Chondrocyte (in vitro differentiated cells): ENCODE data around the gene SENP1. TPM values are rescaled to one million over a fixed set of nuclear protein-coding genes. Genes with fewer than 3 reads are reported as not detected.

Experiments used
- DNase-seq: peaks from one replicate; pipeline ENCODE4 v3.0.0; 2021; ENCODE audit warnings: mixed read lengths, low spot score
- H3K27ac Mint-ChIP-seq: one replicate; pipeline ENCODE4 v1.8.0; 2021; ENCODE audit warnings: mild to moderate bottlenecking, moderate library complexity, mixed read lengths; ENCODE audit not compliant: unreplicated experiment
- H3K27me3 Mint-ChIP-seq: 2 replicates; pipeline ENCODE4 v1.8.0; 2021; ENCODE audit warnings: low read depth, mixed read lengths
- H3K36me3 Mint-ChIP-seq: 2 replicates; pipeline ENCODE4 v1.8.0; 2021; ENCODE audit warnings: low read depth, mixed read lengths
- H3K4me1 Mint-ChIP-seq: 2 replicates; pipeline ENCODE4 v1.8.0; 2021; ENCODE audit warnings: low read depth, mild to moderate bottlenecking, mixed read lengths
- H3K4me3 Mint-ChIP-seq: one replicate; pipeline ENCODE4 v1.8.0; 2021; ENCODE audit warnings: mild to moderate bottlenecking, moderate library complexity, mixed read lengths; ENCODE audit not compliant: unreplicated experiment
- H3K9me3 Mint-ChIP-seq: 2 replicates; pipeline ENCODE4 v1.8.0; 2021; ENCODE audit warnings: low read depth, mixed read lengths
- total RNA-seq: library from RNA; stranded (reverse); gene quantifications from 3 replicates; pipeline ENCODE4 v1.2.1, GENCODE V29; 2021
- TF ChIP-seq, protein P1 (sequence below): fragments of 200-600 bp; sonication (generic); IDR thresholded peaks from 2 replicates; pipeline ENCODE4 v1.5.0; 2021; ENCODE audit warnings: antibody characterized with exemption, mild to moderate bottlenecking, moderate library complexity

The SENP1 gene
- total RNA-seq, 1 donor from 2014 or later: 19.7 TPM

DNA sequence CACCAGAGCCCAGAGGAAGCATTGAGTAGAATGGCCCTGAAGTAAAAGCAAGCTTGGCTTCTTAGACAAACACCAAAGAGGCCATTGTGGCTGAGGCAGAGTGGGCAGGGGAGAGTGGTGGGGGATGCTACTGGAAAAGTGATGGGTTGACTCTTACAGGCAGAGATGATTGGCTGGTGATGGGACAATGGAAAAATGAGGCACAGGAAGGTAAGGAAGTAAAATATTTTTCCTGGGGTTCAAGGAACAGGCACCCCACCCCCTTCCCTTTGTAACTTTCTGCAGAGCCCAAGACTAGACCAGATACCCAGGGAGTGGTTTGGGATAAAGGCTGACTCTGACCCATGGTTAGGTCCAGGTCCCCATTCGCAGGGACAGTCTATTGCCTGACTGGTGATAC is 66.7 kb downstream of the SENP1 start:
- Mint-ChIP-seq H3K36me3 (peaks cover 3% of the 10 kb centered on the region), H3K27ac (no peak overlapping the region), H3K4me3 (no peak overlapping the region), H3K4me1 (peaks cover 15% of the 10 kb centered on the region), H3K9me3 (no peaks in the 10 kb centered on the region), H3K27me3 (no peaks in the 10 kb centered on the region)
- TF ChIP-seq, protein P1, sequence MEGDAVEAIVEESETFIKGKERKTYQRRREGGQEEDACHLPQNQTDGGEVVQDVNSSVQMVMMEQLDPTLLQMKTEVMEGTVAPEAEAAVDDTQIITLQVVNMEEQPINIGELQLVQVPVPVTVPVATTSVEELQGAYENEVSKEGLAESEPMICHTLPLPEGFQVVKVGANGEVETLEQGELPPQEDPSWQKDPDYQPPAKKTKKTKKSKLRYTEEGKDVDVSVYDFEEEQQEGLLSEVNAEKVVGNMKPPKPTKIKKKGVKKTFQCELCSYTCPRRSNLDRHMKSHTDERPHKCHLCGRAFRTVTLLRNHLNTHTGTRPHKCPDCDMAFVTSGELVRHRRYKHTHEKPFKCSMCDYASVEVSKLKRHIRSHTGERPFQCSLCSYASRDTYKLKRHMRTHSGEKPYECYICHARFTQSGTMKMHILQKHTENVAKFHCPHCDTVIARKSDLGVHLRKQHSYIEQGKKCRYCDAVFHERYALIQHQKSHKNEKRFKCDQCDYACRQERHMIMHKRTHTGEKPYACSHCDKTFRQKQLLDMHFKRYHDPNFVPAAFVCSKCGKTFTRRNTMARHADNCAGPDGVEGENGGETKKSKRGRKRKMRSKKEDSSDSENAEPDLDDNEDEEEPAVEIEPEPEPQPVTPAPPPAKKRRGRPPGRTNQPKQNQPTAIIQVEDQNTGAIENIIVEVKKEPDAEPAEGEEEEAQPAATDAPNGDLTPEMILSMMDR: no peak
- DNase-seq: no peak

- H3K27ac Mint-ChIP-seq: peak overlapping the region; percentile 86
- H3K9me3 Mint-ChIP-seq: no peaks in the 10 kb centered on the region
- no peaks in the 10 kb centered on the region for H3K27me3 Mint-ChIP-seq
- no peak overlapping the region for H3K4me3 Mint-ChIP-seq
- TF ChIP-seq, protein P1: no peak
- H3K36me3 Mint-ChIP-seq: no peaks in the 10 kb centered on the region
- peaks cover 15% of the 10 kb centered on the region for H3K4me1 Mint-ChIP-seq
- no peak for DNase-seq
These were observed 67.8 kb downstream of the SENP1 start for GRCh38 chr12:48038085-48038484.

DNA sequence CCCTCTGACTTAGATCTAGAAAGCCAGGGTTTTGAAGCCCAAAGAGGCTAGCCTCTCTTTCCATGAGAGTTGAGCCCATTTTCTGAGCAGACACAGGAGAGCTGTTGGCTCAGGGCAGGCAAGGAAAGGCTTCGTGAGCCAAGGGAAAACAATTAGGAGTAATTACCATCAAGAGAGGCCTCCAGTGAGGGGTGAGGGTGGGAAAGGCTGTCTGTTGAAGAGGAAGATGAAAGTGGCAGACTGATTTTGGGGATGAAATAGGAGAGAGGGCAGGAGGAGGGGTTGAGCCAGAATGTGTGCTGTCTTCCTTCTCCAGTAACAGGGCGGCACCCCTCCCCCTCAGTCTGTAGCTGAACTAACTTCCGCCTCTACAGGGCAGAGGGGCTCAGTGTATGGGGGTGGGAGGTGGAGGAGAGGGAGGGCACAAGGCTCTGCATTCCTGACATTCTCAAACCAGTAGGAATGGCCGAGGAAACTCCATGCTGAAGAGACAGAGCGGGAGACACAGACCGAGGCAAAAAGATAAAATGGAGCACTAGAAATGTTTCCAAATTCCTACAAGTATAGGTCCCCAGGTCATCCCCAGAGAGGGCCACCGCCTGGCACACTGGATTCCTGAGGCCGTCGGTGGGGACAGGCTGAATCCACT is 68.5 kb downstream of the SENP1 start:
- Mint-ChIP-seq H3K27ac (peak overlapping the region; percentile 86), H3K27me3 (no peaks in the 10 kb centered on the region), H3K36me3 (no peaks in the 10 kb centered on the region), H3K4me1 (peaks cover 15% of the 10 kb centered on the region), H3K9me3 (no peaks in the 10 kb centered on the region), H3K4me3 (peak overlapping the region; percentile 57)
- TF ChIP-seq, protein P1: no peak
- no peak for DNase-seq

GRCh38 chr12:48036818-48037217 is 69.1 kb downstream of the SENP1 start:
- no peaks in the 10 kb centered on the region for H3K9me3 Mint-ChIP-seq
- TF ChIP-seq, protein P1: no peak
- H3K27ac Mint-ChIP-seq: peak overlapping the region; percentile 86
- H3K4me3 Mint-ChIP-seq: no peak overlapping the region
- H3K27me3 Mint-ChIP-seq: no peaks in the 10 kb centered on the region
- H3K36me3 Mint-ChIP-seq: no peaks in the 10 kb centered on the region
- no peak for DNase-seq
- H3K4me1 Mint-ChIP-seq: peaks cover 15% of the 10 kb centered on the region

GRCh38 chr12:48034835-48035805 is 70.8 kb downstream of the SENP1 start:
- Mint-ChIP-seq H3K9me3 (no peaks in the 10 kb centered on the region), H3K4me1 (peaks cover 15% of the 10 kb centered on the region), H3K4me3 (no peak overlapping the region), H3K36me3 (no peaks in the 10 kb centered on the region), H3K27ac (no peak overlapping the region), H3K27me3 (no peaks in the 10 kb centered on the region)
- TF ChIP-seq, protein P1: no peak
- no peak for DNase-seq
